ENCODE results near the gene EMB. TPM values are rescaled to one million over a fixed set of nuclear protein-coding genes. Genes with fewer than 3 reads are reported as not detected.

EMB gene, protein sequence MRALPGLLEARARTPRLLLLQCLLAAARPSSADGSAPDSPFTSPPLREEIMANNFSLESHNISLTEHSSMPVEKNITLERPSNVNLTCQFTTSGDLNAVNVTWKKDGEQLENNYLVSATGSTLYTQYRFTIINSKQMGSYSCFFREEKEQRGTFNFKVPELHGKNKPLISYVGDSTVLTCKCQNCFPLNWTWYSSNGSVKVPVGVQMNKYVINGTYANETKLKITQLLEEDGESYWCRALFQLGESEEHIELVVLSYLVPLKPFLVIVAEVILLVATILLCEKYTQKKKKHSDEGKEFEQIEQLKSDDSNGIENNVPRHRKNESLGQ
- not detected for polyA plus RNA-seq (2012; ENCODE audit: insufficient read length, low read depth)

DNA sequence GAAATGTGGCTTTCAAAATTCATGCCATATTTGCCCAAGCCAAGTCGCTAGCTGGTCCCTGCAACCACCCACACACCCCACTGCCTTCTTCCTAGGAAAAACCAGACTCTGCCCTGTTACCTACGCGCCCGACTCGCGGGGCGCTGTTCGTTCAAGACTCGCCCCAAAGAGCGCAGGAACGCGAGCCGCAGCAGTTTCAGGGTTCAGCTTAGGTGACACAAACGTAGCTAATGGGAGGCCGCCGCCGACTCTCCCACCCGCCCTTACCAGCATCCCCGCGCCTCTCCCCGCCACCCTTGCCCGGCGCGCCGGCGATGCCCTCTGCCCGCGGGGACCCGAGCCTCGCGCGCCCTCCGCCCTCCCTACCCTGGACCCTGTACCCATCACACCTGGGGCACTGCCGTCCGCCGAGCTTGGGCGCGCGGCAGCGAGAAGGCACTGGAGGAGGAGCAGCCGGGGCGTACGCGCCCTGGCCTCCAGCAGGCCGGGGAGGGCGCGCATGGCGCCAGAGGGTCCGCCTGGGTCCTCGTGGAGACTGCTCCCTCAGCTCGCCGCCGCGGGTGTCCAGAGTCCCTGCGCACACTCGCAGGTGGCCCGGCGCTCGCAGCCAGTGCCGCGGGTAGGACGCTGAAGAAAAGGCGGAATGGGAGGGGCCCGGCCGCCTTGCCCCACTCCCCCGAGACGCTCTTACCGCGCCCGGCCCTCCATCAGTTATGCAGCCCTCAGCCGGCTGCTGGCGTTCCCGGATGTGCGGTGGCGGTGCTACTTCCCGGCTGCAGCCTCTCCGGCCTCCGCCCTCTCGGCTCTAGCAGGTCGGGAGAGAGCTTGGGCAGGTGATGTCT lies at the start of gene EMB:
Gene EMB (minus strand): TSS at position 638 of the 842 bp plus-strand sequence. CDS start 137 bp downstream, at position 501.
- TF ChIP-seq POLR2AphosphoS5 (IDR thresholded peaks at IDR 0.05; ENCODE audit: low read depth, low read length) (no peak), SIN3A (IDR thresholded peaks at IDR 0.05; ENCODE audit: borderline replicate concordance, insufficient read depth, low read length) (no peak), TAF1 (IDR thresholded peaks at IDR 0.05; ENCODE audit: borderline replicate concordance, insufficient read depth, low read length) (no peak), FOXP2 (optimal IDR thresholded peaks at IDR 0.05; ENCODE audit: borderline replicate concordance, extremely low read depth, extremely low read length, insufficient read depth) (no peak)
- TF ChIP-seq, protein P1, sequence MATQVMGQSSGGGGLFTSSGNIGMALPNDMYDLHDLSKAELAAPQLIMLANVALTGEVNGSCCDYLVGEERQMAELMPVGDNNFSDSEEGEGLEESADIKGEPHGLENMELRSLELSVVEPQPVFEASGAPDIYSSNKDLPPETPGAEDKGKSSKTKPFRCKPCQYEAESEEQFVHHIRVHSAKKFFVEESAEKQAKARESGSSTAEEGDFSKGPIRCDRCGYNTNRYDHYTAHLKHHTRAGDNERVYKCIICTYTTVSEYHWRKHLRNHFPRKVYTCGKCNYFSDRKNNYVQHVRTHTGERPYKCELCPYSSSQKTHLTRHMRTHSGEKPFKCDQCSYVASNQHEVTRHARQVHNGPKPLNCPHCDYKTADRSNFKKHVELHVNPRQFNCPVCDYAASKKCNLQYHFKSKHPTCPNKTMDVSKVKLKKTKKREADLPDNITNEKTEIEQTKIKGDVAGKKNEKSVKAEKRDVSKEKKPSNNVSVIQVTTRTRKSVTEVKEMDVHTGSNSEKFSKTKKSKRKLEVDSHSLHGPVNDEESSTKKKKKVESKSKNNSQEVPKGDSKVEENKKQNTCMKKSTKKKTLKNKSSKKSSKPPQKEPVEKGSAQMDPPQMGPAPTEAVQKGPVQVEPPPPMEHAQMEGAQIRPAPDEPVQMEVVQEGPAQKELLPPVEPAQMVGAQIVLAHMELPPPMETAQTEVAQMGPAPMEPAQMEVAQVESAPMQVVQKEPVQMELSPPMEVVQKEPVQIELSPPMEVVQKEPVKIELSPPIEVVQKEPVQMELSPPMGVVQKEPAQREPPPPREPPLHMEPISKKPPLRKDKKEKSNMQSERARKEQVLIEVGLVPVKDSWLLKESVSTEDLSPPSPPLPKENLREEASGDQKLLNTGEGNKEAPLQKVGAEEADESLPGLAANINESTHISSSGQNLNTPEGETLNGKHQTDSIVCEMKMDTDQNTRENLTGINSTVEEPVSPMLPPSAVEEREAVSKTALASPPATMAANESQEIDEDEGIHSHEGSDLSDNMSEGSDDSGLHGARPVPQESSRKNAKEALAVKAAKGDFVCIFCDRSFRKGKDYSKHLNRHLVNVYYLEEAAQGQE (IDR thresholded peaks at IDR 0.05; ENCODE audit: insufficient read depth in 1 of 2, low read depth in 2 of 2, low read length in 2 of 2) = no peak

DNA sequence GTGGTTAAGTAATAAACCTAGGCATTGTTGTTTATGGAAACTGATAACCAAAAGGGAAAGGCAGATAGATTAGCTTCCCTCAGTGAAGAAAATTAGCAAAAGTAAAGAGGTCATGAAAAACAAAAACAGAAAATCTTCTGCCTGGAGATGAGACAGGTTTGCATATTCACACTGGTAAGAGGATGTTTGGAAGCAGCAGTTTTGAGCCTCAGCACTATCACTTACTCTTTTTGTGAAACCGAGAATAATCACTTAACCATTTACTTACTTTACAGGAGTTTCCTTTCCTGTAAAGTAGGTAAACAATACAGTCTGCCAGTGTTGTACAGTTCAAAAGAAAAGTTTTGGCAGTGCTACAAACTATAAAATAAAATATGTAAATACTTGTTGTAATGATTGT lies 35.5 kb upstream of the EMB start:
- no peak for TF ChIP-seq FOXP2 (optimal IDR thresholded peaks at IDR 0.05; ENCODE audit: borderline replicate concordance, extremely low read depth, extremely low read length, insufficient read depth)
- no peak for TF ChIP-seq TAF1 (IDR thresholded peaks at IDR 0.05; ENCODE audit: borderline replicate concordance, insufficient read depth, low read length)
- no peak for TF ChIP-seq POLR2AphosphoS5 (IDR thresholded peaks at IDR 0.05; ENCODE audit: low read depth, low read length)

DNA sequence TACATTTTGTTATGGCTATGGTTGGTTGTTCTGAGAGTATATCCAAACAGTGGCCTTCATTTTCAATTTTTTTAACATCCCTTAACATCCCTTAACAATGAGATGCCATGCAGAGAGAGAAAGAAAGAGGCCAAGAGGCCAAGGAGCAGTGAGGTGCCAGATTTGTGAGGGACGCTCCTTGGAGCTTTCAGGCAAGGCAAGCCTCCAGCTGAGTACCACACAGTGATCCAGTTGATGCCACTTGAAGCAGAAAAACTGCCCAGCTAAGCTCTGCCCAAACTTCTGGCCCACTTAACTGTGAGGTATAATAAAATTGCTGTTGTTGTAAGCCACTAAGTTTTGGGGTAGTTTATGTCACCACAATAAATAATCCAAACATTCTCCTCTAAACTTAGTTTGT lies 22.6 kb upstream of the EMB start:
- TF ChIP-seq FOXP2 (optimal IDR thresholded peaks at IDR 0.05; ENCODE audit: borderline replicate concordance, extremely low read depth, extremely low read length, insufficient read depth) = no peak
- TF ChIP-seq TAF1 (IDR thresholded peaks at IDR 0.05; ENCODE audit: borderline replicate concordance, insufficient read depth, low read length) = no peak
- TF ChIP-seq POLR2AphosphoS5 (IDR thresholded peaks at IDR 0.05; ENCODE audit: low read depth, low read length) = no peak
- no peak for TF ChIP-seq SIN3A (IDR thresholded peaks at IDR 0.05; ENCODE audit: borderline replicate concordance, insufficient read depth, low read length)
- TF ChIP-seq, protein P1 (IDR thresholded peaks at IDR 0.05; ENCODE audit: insufficient read depth in 1 of 2, low read depth in 2 of 2, low read length in 2 of 2) = no peak

DNA sequence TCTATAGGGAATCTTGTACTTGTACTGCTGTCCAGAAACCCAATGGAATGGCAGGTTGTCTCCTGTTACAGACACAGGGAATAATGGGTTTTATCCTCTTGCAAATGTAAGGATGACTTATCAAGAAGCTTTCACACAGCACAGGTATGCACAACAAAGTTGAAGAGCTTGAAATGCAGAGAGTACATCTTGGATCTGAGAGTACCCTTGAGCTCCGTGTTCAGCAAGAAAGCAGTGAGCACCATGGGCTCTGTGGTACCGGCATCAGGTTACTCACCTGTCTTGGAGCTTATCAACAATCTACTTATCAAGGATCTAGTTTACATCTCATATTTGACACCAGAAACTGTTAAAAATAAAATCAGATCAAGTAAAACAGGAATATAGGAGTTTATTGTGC lies 22.0 kb upstream of the EMB start:
- TF ChIP-seq POLR2AphosphoS5 (IDR thresholded peaks at IDR 0.05; ENCODE audit: low read depth, low read length) = no peak
- TF ChIP-seq TAF1 (IDR thresholded peaks at IDR 0.05; ENCODE audit: borderline replicate concordance, insufficient read depth, low read length) = no peak
- TF ChIP-seq SIN3A (IDR thresholded peaks at IDR 0.05; ENCODE audit: borderline replicate concordance, insufficient read depth, low read length) = no peak
- TF ChIP-seq, protein P1 (IDR thresholded peaks at IDR 0.05; ENCODE audit: insufficient read depth in 1 of 2, low read depth in 2 of 2, low read length in 2 of 2) = no peak
- TF ChIP-seq FOXP2 (optimal IDR thresholded peaks at IDR 0.05; ENCODE audit: borderline replicate concordance, extremely low read depth, extremely low read length, insufficient read depth) = no peak

DNA sequence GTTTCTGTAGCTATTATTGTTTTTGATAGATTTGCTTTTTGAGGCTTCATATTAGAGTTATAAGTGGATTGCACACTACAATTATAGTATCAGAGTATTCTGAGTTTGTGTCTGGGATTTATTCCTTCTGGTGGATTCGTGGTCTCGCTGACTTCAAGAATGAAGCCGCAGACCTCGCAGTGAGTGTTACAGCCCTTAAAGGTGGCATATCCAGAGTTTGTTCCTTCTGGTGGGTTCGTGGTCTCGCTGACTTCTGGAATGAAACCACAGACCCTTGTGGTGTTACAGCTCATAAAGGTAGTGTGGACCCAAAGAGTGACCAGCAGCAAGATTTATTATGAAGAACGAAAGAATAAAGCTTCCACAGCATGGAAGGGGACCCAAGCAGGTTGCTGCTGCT lies 6.9 kb upstream of the EMB start:
- TF ChIP-seq, protein P1 (IDR thresholded peaks at IDR 0.05; ENCODE audit: insufficient read depth in 1 of 2, low read depth in 2 of 2, low read length in 2 of 2) = no peak
- no peak for TF ChIP-seq SIN3A (IDR thresholded peaks at IDR 0.05; ENCODE audit: borderline replicate concordance, insufficient read depth, low read length)
- TF ChIP-seq POLR2AphosphoS5 (IDR thresholded peaks at IDR 0.05; ENCODE audit: low read depth, low read length) = no peak
- no peak for TF ChIP-seq FOXP2 (optimal IDR thresholded peaks at IDR 0.05; ENCODE audit: borderline replicate concordance, extremely low read depth, extremely low read length, insufficient read depth)
- TF ChIP-seq TAF1 (IDR thresholded peaks at IDR 0.05; ENCODE audit: borderline replicate concordance, insufficient read depth, low read length) = no peak
